Activated CD8-positive, alpha-beta T cell treated with anti-CD3 and anti-CD28 coated beads for 36 hours (primary cell): ENCODE results near the gene IQGAP1. TPM values are rescaled to one million over a fixed set of nuclear protein-coding genes. Genes with fewer than 3 reads are reported as not detected.
A peak's percentile ranks its signal among the peaks of the same experiment; 100 is the strongest.

Experiments used
- ATAC-seq: fragments of 200-7000 bp; cut with Tn5 transposase; one replicate; pipeline ENCODE4 v1.10.0; 2021; ENCODE audit warnings: mild to moderate bottlenecking, moderate library complexity
- CTCF ChIA-PET: fragments of 350-600 bp; sonication (Branson Sonifier 250); formaldehyde crosslinking; loops from one replicate; lab custom pipeline; 2021; ENCODE audit warnings: antibody characterized with exemption; lab: Charles Lee
- POLR2A ChIA-PET: fragments of 350-600 bp; sonication (Branson Sonifier 250); formaldehyde crosslinking; loops from one replicate; lab custom pipeline; 2021; ENCODE audit warnings: antibody characterized with exemption; lab: Charles Lee
- DNase-seq: peaks from one replicate; pipeline ENCODE4 v3.0.0-alpha.2; 2020
- H3K27ac Mint-ChIP-seq: one replicate; pipeline ENCODE4 v1.8.0; 2021; ENCODE audit warnings: mild to moderate bottlenecking, mixed read lengths
- H3K27me3 Mint-ChIP-seq: one replicate; pipeline ENCODE4 v1.8.0; 2021; ENCODE audit warnings: mixed read lengths
- H3K36me3 Mint-ChIP-seq: one replicate; pipeline ENCODE4 v1.8.0; 2021; ENCODE audit warnings: low read depth, mixed read lengths
- H3K4me1 Mint-ChIP-seq: one replicate; pipeline ENCODE4 v1.8.0; 2021; ENCODE audit warnings: low read depth, mixed read lengths
- H3K4me3 Mint-ChIP-seq: one replicate; pipeline ENCODE4 v1.8.0; 2021; ENCODE audit warnings: mild to moderate bottlenecking, moderate library complexity, mixed read lengths
- H3K9me3 Mint-ChIP-seq: one replicate; pipeline ENCODE4 v1.8.0; 2021; ENCODE audit warnings: mixed read lengths
- CTCF ChIP-seq: fragments of 200-600 bp; IDR thresholded peaks from one replicate; pipeline ENCODE4 v1.8.0; 2022; ENCODE audit warnings: antibody characterized with exemption, mild to moderate bottlenecking
- intact Hi-C: fragments of 100-400 bp; cut with micrococcal nuclease; formaldehyde crosslinking; loops from one replicate; pipeline ENCODE4 v1.10.0; 2022
- total RNA-seq, 2 experiments: library from RNA; stranded (reverse); gene quantifications; one replicate each; pipeline ENCODE4 v1.2.3, GENCODE V29; 2021

IQGAP1 gene
- total RNA-seq, 2 experiments from 2014 or later: 148 to 155 TPM

- intact Hi-C loops: loop anchor here (10.0 kb wide), 1 partner anchor 132 kb away; no protein-coding TSS in a partner anchor
- no peak for TF ChIP-seq CTCF
- DNase-seq (no peak), ATAC-seq (no peak)
- H3K27me3 Mint-ChIP-seq: no peaks in the 10 kb centered on the region
- CTCF ChIA-PET: interaction anchor here (0.6 to 4.1 kb wide), 39 partner anchors 7 to 403 kb away, joined by 3 to 86 read pairs (median 6); partner anchors contain the start of gene IQGAP1
- H3K27ac Mint-ChIP-seq: no peak overlapping the region
- POLR2A ChIA-PET: interaction anchor here (1.0 kb wide), 1 partner anchor 163 kb away, joined by 3 read pairs; no protein-coding TSS in a partner anchor
- no peaks in the 10 kb centered on the region for H3K9me3 Mint-ChIP-seq
- peaks cover 25% of the 10 kb centered on the region for H3K4me1 Mint-ChIP-seq
- H3K36me3 Mint-ChIP-seq: peaks cover 53% of the 10 kb centered on the region
- no peak overlapping the region for H3K4me3 Mint-ChIP-seq
Observed at GRCh38 chr15:90483012-90483307, 94.9 kb downstream of the IQGAP1 start.

- Mint-ChIP-seq H3K4me1 (peaks cover 24% of the 10 kb centered on the region), H3K9me3 (no peaks in the 10 kb centered on the region), H3K27me3 (no peaks in the 10 kb centered on the region), H3K27ac (no peak overlapping the region), H3K36me3 (peaks cover 55% of the 10 kb centered on the region), H3K4me3 (no peak overlapping the region)
- POLR2A ChIA-PET: no interaction called here
- intact Hi-C loops: loop anchor here (10.0 kb wide), 1 partner anchor 131 kb away; no protein-coding TSS in a partner anchor
- CTCF ChIA-PET: interaction anchor here (0.9 to 4.1 kb wide), 5 partner anchors 17 to 403 kb away, joined by 3 to 86 read pairs (median 21); no protein-coding TSS in a partner anchor
- ATAC-seq: no peak
- no peak for TF ChIP-seq CTCF
- DNase-seq: no peak
Observed at GRCh38 chr15:90483637-90484036, 95.6 kb downstream of the IQGAP1 start.

- ATAC-seq: no peak
- Mint-ChIP-seq H3K4me3 (no peak overlapping the region), H3K27ac (no peak overlapping the region), H3K4me1 (peaks cover under 1% of the 10 kb centered on the region), H3K9me3 (no peaks in the 10 kb centered on the region), H3K27me3 (no peaks in the 10 kb centered on the region), H3K36me3 (peaks cover 57% of the 10 kb centered on the region)
- ChIA-PET POLR2A (no interaction called here), CTCF (no interaction called here)
- no peak for DNase-seq
- TF ChIP-seq CTCF: no peak
- intact Hi-C loops: loop anchor here (10.0 kb wide), 1 partner anchor 128 kb away; no protein-coding TSS in a partner anchor
Observed at GRCh38 chr15:90487186-90487585, 99.1 kb downstream of the IQGAP1 start.

GRCh38 chr15:90489514-90489913, 101.5 kb downstream of the IQGAP1 start:
- ChIA-PET POLR2A (no interaction called here), CTCF (interaction anchor here (1.1 to 4.3 kb wide), 3 partner anchors 7 to 397 kb away, joined by 4 to 22 read pairs (median 5); no protein-coding TSS in a partner anchor)
- ATAC-seq: no peak
- Mint-ChIP-seq H3K4me3 (no peak overlapping the region), H3K9me3 (no peaks in the 10 kb centered on the region), H3K4me1 (peaks cover 12% of the 10 kb centered on the region), H3K27ac (no peak overlapping the region), H3K27me3 (no peaks in the 10 kb centered on the region), H3K36me3 (peaks cover 64% of the 10 kb centered on the region)
- no peak for TF ChIP-seq CTCF
- no peak for DNase-seq
- intact Hi-C loops: loop anchor here (10.0 kb wide), 1 partner anchor 125 kb away; no protein-coding TSS in a partner anchor

GRCh38 chr15:90489944-90490343, 101.9 kb downstream of the IQGAP1 start:
- CTCF ChIA-PET: interaction anchor here (1.1 to 4.3 kb wide), 3 partner anchors 8 to 396 kb away, joined by 4 to 22 read pairs (median 5); no protein-coding TSS in a partner anchor
- peaks cover 12% of the 10 kb centered on the region for H3K4me1 Mint-ChIP-seq
- ATAC-seq (no peak), DNase-seq (no peak)
- no peak overlapping the region for H3K4me3 Mint-ChIP-seq
- no peaks in the 10 kb centered on the region for H3K9me3 Mint-ChIP-seq
- no peaks in the 10 kb centered on the region for H3K27me3 Mint-ChIP-seq
- peak overlapping the region; percentile 8 for H3K27ac Mint-ChIP-seq
- TF ChIP-seq CTCF: no peak
- H3K36me3 Mint-ChIP-seq: peaks cover 62% of the 10 kb centered on the region
- intact Hi-C loops: loop anchor here (10.0 kb wide), 1 partner anchor 125 kb away; no protein-coding TSS in a partner anchor
- POLR2A ChIA-PET: no interaction called here
